GM18520 (cell line): Measurements from ENCODE around the gene UVRAG.
"Not testable (repeated sequence)": the region's sequence is repeated elsewhere in the genome, so short reads cannot be mapped to it uniquely, and the experiment has no call there.

Experiments
- ATAC-seq: cut with Tn5 transposase; IDR thresholded peaks from one replicate; pipeline ENCODE4 v1.9.1; 2021; ENCODE audit not compliant: unreplicated experiment

Gene UVRAG

DNA sequence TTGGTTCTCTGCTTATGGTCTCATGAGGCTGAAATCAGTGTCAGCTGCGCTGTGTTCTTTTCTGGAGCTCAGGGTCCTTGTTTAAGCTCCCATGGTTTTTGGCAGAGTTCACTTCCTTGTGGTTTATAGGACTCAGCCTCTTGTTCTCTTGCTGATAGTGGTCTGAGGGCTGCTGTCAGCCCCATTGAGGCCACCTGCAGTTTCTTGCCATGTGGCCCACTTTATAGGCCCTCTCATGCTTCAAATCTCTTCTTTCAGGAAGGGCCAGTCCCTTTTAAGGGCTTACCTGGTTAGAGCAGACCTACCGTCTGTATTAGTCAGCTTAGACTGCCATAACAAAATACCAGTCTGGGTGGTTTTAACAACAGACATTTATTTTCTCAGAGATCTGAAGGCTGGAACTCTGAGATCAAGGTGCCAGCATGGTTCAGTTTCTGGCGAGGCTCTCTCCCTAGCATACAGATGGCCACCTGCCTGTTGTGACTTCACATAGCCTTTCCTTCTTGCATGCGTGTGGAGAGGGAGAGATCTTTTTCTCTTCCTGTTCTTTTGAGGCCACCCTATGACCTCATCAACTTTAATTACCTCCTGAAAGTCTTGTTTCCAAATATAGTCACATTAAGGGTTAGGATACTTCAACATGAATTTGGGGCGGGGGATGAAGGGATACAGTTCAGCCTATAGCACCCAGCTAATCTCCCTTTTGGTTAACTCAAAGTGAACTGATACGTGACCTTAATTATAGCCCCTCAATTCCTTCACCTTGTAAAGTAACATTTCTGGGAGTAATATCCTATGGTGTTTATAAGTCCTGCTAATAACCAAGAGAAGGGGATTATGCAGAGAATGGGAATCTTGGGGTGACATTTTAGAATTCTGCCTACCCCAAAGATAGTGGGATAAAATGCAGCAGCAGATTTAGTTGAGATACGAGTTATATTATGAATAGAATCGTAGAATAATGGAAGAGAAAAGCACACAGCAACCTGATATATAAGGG is 131.8 kb downstream of the UVRAG start:
- ATAC-seq: no peak

DNA sequence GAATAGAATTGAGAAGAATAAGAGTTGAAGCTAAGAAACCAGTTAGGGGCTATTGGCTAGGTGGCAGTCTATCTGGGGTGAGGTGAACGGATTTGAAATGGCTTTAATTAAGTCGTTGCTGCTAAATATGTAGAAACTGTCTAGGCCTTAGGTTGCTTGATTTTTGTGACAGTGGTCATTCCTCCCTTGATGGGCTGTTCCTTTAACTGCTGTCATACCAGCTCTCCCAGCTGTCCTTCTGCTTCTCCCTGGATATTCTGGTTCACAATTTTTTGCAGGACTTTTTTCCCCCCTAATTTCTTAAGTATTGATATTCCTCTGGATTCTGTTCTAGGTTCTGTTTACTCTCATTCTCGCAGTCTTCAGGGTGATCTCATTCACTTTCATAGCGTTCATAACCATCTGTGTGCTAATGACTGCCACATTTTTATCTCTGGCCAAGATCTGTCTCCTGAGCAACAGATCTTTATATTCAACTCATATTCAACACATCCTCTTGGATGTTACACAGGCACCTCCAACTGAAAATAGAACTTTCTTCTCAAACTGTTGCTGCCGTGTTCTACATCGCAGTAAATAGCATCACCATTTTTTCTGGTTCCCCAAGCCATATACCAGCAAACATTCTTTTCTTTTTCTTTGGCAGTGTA is 134.1 kb downstream of the UVRAG start:
- ATAC-seq: no peak

DNA sequence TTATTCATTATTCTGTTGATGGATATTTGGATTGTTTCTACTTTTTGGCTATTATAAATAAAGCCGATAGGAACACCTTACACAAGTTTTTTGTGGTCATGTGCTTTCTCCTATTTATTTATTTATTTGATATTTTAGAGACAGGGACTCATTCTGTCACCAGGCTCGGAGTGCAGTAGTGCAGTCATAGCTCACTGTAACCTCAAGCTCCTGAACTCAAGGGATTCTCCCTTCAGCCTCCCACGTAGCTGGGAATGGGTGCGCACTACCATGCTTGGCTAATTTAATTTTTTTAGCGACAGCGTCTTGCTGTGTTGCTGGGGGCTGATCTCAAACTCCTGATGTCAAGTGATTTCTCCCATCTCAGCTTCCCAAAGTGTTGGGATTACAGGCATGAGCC is 135.1 kb downstream of the UVRAG start:
- no peak for ATAC-seq

DNA sequence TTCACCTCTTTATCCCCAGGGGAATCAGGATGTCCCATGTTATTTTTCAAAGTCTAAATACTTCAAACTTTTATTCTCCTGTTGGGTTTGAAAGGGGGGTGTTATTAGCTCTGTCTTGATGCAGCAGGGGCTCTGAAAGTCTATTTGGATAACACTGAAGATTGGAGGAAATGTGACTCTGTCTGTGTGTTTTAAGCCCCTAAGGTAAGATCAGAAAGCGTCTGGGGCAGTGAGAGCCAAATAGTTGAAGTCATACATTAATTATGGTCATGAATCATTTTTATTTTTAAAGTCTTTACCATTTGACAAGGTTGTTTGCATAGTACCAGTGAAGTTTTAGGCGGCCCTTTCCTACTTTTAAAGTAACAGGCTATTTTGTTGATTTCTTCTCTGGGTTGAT is 139.0 kb downstream of the UVRAG start:
- ATAC-seq: no peak

- no peak for ATAC-seq
Measured at GRCh38 chr11:75955443-75955842, 140.4 kb downstream of the UVRAG start.

DNA sequence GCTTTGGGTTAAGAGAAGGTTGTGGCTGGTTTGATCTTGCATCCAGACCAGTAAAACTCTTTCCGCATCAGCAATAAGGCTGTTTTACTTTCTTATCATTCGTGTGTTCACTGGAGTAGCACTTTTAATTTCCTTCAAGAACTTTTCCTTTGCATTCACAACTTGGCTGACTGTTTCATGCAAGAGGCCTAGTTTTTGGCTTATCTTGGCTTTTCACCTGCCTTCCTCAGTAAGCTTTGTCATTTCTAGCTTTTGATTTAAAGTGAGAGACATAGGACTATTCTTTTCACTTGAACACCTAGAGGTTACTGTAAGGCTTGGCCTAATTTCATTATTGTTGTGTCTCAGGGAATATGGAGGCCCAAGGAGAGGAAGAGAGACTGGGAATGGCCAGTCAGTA is 144.5 kb downstream of the UVRAG start:
- no peak for ATAC-seq

DNA sequence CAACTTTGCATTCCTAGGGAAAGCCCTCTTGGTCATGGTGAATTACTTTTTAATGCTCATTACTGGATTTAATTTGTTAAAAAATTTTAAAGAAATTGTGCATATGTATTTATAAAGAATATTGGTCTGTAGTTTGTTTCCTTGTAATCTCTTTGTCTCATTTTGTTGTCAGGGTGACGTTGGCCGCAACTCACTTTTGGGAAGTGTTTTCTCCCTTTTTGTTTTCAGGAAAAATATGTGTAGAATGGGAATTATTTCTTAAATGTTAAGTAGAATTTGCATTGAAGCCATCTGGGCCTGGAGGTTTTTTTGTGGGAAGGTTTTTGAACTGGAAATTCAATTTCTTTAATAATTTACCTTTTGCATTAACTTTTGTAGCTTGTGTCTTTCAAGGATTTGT is 149.1 kb downstream of the UVRAG start:
- no peak for ATAC-seq

GRCh38 chr11:75966537-75967287 is 151.7 kb downstream of the UVRAG start:
- no peak for ATAC-seq

DNA sequence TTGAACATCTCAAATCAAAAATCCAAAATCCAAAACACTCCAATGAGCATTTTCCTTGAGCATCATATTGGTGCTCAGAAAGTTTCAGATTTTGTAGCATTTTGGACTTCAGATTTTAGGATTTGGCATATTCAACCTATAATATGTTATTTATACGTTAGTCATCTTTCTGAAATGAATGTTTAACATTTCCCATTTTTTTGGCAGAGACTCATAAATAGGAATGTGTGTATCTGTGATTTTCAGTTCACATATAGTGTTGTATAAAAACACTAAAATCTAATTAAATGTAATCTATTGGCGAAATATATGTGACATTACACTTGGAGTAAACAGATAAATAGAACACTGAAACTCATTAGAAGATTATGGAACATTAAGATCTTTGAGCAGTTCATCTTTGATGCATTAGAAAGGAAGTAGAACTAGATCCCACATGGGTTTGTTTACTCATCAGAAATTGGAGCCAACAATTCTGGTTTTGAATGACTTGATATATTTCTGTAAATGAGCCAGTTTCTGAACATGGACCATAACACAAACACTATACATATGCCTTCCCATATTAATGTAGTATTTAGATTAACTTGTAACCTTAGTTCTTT is 153.1 kb downstream of the UVRAG start:
- no peak for ATAC-seq

GRCh38 chr11:75969626-75970308 is 154.8 kb downstream of the UVRAG start:
- ATAC-seq: no peak

DNA sequence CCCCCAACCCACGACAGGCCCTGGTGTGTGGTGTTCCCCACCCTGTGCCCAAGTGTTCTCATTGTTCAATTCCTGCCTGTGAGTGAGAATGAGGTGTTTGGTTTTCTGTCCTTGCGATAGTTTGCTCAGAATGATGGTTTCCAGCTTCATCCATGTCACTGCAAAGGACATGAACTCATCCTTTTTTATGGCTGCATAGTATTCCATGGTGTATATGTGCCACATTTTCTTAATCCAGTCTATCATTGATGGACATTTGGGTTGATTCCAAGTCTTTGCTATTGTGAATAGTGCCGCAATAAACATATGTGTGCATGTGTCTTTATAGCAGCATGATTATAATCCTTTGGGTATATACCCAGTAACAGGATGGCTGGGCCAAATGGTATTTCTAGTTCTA is 158.7 kb downstream of the UVRAG start:
- ATAC-seq: not testable (repeated sequence)

DNA sequence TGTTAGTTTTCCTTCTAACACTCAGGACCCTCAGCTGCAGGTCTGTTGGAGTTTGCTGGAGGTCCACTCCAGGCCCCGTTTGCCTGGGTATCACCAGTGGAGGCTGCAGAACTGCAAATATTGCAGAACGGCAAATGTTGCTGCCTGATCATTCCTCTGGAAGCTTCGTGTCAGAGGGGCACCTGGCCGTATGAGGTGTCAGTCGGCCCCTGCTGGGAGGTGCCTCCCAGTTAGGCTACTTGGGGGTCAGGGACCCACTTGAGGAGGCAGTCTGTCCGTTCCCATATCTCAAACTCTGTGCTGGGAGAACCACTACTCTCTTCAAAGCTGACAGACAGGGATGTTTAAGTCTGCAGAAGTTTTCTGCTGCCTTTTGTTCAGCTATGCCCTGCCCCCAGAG is 164.1 kb downstream of the UVRAG start:
- ATAC-seq: not testable (repeated sequence)

GRCh38 chr11:75979479-75980027 is 164.5 kb downstream of the UVRAG start:
- not testable (repeated sequence) for ATAC-seq

DNA sequence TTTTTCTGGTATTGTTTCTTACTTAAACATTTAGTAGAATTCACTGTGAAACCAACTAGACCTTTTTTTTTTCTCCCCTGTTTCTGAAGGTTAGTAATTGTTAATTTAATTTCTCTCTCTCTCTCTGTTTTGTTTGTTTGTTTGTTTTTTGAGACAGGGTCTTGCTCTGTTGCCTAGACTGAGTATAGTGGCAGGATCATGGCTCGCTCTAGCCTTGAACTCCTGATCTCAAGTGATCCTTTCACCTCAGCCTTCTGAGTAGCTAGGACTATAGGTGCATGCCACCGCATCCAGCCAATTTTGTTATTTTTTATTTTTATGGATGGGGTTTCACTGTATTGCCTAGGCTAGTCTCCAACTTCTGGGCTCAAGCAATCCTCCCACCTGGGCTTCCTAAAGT is 165.0 kb downstream of the UVRAG start:
- ATAC-seq: no peak

DNA sequence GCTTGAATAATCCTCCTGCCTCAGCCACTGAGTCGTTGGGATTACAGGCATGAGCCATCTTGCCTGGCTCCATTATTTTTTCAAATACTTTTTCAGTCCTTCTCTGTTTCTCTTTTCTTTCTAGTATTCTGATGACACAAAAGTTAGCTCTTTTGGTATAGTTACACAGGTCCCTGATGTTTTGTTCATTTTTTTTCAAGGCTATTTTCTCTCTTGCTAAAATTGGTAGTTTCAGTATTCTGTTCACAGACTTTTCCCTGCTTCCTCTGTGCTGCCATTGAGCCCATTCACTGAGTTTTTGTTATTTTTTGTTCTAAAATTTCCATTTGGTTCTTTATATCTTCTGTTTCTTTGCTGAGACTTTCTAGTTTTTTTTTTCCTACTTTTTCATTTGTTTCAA is 166.5 kb downstream of the UVRAG start:
- ATAC-seq: no peak

- no peak for ATAC-seq
Measured at GRCh38 chr11:75982309-75982708, 167.3 kb downstream of the UVRAG start.

DNA sequence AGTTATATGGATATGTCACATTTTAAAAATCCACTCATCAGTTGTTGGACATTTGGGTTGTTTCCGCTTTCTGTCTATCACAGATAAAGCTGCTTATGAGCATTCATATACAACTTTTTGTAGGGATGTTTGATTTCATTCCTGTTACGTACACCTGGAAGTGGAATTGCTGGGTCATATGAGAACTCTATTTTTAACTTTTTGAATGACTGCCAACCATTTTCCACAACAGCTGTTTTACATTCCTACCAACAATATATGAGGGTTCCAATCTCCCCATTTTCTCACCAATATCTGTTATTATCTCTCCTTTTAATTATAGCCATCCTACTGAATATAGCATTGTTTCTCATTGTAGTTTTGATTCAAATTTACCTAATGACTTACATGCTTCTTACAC is 172.0 kb downstream of the UVRAG start:
- ATAC-seq: no peak

GRCh38 chr11:75993126-75993525 is 178.1 kb downstream of the UVRAG start:
- no peak for ATAC-seq

GRCh38 chr11:75994616-75995015 is 179.6 kb downstream of the UVRAG start:
- no peak for ATAC-seq
